OCI-M2 (cell line): ENCODE results near the gene OVCA2.

ENCODE experiments used
- DNase-seq: peaks from one replicate; lab custom pipeline; 2025; ENCODE audit not compliant: unreplicated experiment; lab: John Stamatoyannopoulos, UW

Gene OVCA2

GRCh38 chr17:2084036-2084765, 42.4 kb downstream of the OVCA2 start:
- DNase-seq: no peak

GRCh38 chr17:2084766-2085647, 43.2 kb downstream of the OVCA2 start:
- no peak for DNase-seq

GRCh38 chr17:2085648-2085949, 43.8 kb downstream of the OVCA2 start:
- no peak for DNase-seq

- no peak for DNase-seq
Observed at GRCh38 chr17:2086306-2086705, 44.5 kb downstream of the OVCA2 start.

GRCh38 chr17:2087597-2088211, 45.9 kb downstream of the OVCA2 start:
- DNase-seq: no peak

- DNase-seq: no peak
Observed at GRCh38 chr17:2089021-2089422, 47.2 kb downstream of the OVCA2 start.

- DNase-seq: no peak
Observed at GRCh38 chr17:2090210-2090641, 48.4 kb downstream of the OVCA2 start.

GRCh38 chr17:2090804-2091534, 49.1 kb downstream of the OVCA2 start:
- no peak for DNase-seq

- no peak for DNase-seq
Observed at GRCh38 chr17:2092253-2092652, 50.4 kb downstream of the OVCA2 start.
